PC-9 (cell line): ENCODE measurements around the gene SEMA3B. TPM values are rescaled to one million over a fixed set of nuclear protein-coding genes. Genes with fewer than 3 reads are reported as not detected.
A peak's percentile ranks its signal among the peaks of the same experiment; 100 is the strongest.

Experiments used
- BruUV-seq: library from RNA; stranded (reverse); fragments of 400-500 nt; replicated peaks from 2 replicates; lab custom pipeline; 2021; lab: Mats Ljungman, UMichigan
- CTCF ChIA-PET: fragments of 300-600 bp; sonication (Branson Sonifier 250); formaldehyde crosslinking; loops from one replicate; lab custom pipeline; 2022; ENCODE audit warnings: antibody characterized with exemption; lab: Charles Lee
- POLR2A ChIA-PET: fragments of 300-600 bp; sonication (Branson Sonifier 250); formaldehyde crosslinking; loops from one replicate; lab custom pipeline; 2022; ENCODE audit warnings: antibody characterized with exemption; ENCODE audit not compliant: unreplicated experiment; lab: Charles Lee
- DNase-seq, 2 experiments: peaks; one replicate each; pipeline versions ENCODE4 v3.0.0 to v3.0.0-alpha.2; 2015 to 2022; ENCODE audit warnings: mixed read lengths in 1 of 2
- H2AFZ ChIP-seq: fragments of 200-600 bp; sonication (generic); 2 replicates; pipeline ENCODE4 v1.8.1; 2017; ENCODE audit warnings: antibody characterized with exemption
- H3F3A ChIP-seq: fragments of 200-600 bp; sonication (generic); 2 replicates; pipeline ENCODE4 v1.8.1; 2017; ENCODE audit warnings: antibody characterized with exemption, mild to moderate bottlenecking, low read depth; ENCODE audit not compliant: insufficient read depth
- H3K27ac ChIP-seq: fragments of 200-600 bp; sonication (generic); 2 replicates; pipeline ENCODE4 v1.6.1; 2016; ENCODE audit warnings: mixed run types
- H3K27me3 ChIP-seq: fragments of 200-600 bp; sonication (generic); 2 replicates; pipeline ENCODE4 v1.6.1; 2016; ENCODE audit warnings: low read depth, mixed run types; ENCODE audit not compliant: insufficient read depth
- H3K36me3 ChIP-seq: fragments of 200-600 bp; sonication (generic); 2 replicates; pipeline ENCODE4 v1.6.1; 2016; ENCODE audit warnings: low read depth, mixed run types
- H3K4me1 ChIP-seq: fragments of 200-600 bp; sonication (generic); replicated peaks from 2 replicates; pipeline ENCODE4 v1.6.1; 2016; ENCODE audit warnings: mixed run types; ENCODE audit not compliant: insufficient read depth
- H3K4me2 ChIP-seq: fragments of 200-600 bp; sonication (generic); 2 replicates; pipeline ENCODE4 v1.6.1; 2017; ENCODE audit warnings: mixed run types
- H3K4me3 ChIP-seq: fragments of 200-600 bp; sonication (generic); 2 replicates; pipeline ENCODE4 v1.6.1; 2016; ENCODE audit warnings: mixed run types
- H3K79me2 ChIP-seq: fragments of 200-600 bp; sonication (generic); 2 replicates; pipeline ENCODE4 v1.6.1; 2017; ENCODE audit warnings: low read depth, mixed run types
- H3K9me2 ChIP-seq: fragments of 200-600 bp; sonication (generic); 2 replicates; pipeline ENCODE4 v1.8.1; 2017; ENCODE audit warnings: mild to moderate bottlenecking; ENCODE audit not compliant: insufficient read depth
- H3K9me3 ChIP-seq: fragments of 200-600 bp; sonication (generic); 2 replicates; pipeline ENCODE4 v1.8.1; 2016; ENCODE audit warnings: low read depth; ENCODE audit not compliant: insufficient read depth
- H4K20me1 ChIP-seq: fragments of 200-600 bp; sonication (generic); 2 replicates; pipeline ENCODE4 v1.8.1; 2017; ENCODE audit not compliant: insufficient read depth
- EZH2 ChIP-seq: fragments of 200-600 bp; sonication (generic); IDR thresholded peaks from 2 replicates; pipeline ENCODE4 v1.8.0; 2017; ENCODE audit warnings: antibody characterized with exemption, low read depth
- intact Hi-C: fragments of 100-400 bp; cut with micrococcal nuclease; formaldehyde crosslinking; loops from one replicate; pipeline ENCODE4 v1.10.0; 2022; ENCODE audit not compliant: unreplicated experiment
- total RNA-seq: library from RNA; stranded (reverse); gene quantifications from 2 replicates; pipeline ENCODE4 v1.2.3, GENCODE V29; 2021
- TF ChIP-seq, protein P1 (sequence below): fragments of 200-600 bp; sonication (generic); conservative IDR thresholded peaks from 2 replicates; pipeline ENCODE4 v1.6.1; 2017; ENCODE audit warnings: mixed run types, antibody characterized with exemption, mild to moderate bottlenecking, moderate library complexity

Gene SEMA3B
- total RNA-seq, 1 experiment from 2014 or later = 52.4 TPM

DNA sequence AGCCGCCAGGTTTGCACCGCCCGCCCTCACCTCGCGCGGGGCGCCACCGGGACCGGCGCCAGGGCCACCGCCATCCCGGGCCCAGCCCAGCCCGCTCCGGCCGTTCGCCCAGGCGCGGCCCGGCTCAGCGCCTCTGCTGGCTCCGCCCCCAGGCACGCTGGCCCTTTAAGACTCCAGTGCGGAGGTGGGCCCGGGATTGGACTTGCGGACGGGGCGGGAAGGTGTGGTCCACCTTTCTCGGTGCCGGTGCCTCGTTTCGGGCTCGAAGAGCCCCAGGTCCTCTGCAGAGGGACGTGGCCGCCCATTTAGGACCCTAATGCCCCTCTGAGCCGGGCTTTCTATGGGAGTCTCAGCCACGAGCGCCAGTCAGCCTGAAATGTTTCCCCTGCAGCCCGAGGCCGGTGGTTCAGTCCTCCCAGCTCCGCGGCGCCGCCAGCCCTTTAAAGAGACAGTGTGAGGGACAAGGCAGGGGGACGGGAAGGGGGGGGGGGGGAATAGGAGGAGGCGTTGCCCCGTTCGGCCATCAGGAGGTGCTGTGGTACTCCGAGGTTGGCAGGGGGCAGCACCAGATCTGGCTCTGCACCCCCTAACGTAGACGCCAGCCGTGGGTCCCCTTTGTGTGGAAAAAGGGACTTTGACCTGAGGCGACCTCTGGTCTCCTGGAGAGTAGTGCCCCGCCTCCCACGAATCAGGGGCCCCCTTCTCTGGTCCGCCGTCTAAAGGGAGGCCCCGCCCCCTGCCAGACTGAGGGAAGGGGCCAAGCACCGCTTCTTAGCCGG is 52.6 kb downstream of the SEMA3B start:
- H4K20me1 ChIP-seq = peaks cover 7% of the 10 kb centered on the region; the same call in 1 of the 2 replicates
- BruUV-seq = no TSS peak
- no peaks in the 10 kb centered on the region for H3K9me3 ChIP-seq
- DNase-seq = peak; percentile 69 to 89
- peak overlapping the region; percentile 91 for H2AFZ ChIP-seq
- ChIA-PET POLR2A (interaction anchor here (0.7 to 1.0 kb wide), 2 partner anchors 22 to 29 kb away, joined by 5 to 7 read pairs; partner anchors contain the start of genes HYAL3 and NAA80), CTCF (interaction anchor here (0.5 to 1.1 kb wide), 6 partner anchors 18 to 1895 kb away, joined by 3 to 13 read pairs (median 4); partner anchors contain the start of gene HYAL1)
- no peaks in the 10 kb centered on the region for H3K9me2 ChIP-seq
- peaks cover 7% of the 10 kb centered on the region; the same call in 1 of the 2 replicates for H3K36me3 ChIP-seq
- H3K27me3 ChIP-seq = no peaks in the 10 kb centered on the region
- H3K4me3 ChIP-seq = peak overlapping the region; percentile 69
- peak overlapping the region; percentile 83 for H3K27ac ChIP-seq
- peaks cover 28% of the 10 kb centered on the region for H3F3A ChIP-seq
- H3K4me1 ChIP-seq = peaks cover 31% of the 10 kb centered on the region
- TF ChIP-seq EZH2 = no peak
- TF ChIP-seq, protein P1, sequence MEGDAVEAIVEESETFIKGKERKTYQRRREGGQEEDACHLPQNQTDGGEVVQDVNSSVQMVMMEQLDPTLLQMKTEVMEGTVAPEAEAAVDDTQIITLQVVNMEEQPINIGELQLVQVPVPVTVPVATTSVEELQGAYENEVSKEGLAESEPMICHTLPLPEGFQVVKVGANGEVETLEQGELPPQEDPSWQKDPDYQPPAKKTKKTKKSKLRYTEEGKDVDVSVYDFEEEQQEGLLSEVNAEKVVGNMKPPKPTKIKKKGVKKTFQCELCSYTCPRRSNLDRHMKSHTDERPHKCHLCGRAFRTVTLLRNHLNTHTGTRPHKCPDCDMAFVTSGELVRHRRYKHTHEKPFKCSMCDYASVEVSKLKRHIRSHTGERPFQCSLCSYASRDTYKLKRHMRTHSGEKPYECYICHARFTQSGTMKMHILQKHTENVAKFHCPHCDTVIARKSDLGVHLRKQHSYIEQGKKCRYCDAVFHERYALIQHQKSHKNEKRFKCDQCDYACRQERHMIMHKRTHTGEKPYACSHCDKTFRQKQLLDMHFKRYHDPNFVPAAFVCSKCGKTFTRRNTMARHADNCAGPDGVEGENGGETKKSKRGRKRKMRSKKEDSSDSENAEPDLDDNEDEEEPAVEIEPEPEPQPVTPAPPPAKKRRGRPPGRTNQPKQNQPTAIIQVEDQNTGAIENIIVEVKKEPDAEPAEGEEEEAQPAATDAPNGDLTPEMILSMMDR = peak; percentile 62
- intact Hi-C loops = loop anchor here (1.0 kb wide), 1 partner anchor 29 kb away; the partner anchor contains the start of gene IFRD2
- peaks cover 27% of the 10 kb centered on the region for H3K79me2 ChIP-seq
- peak overlapping the region; percentile 91 for H3K4me2 ChIP-seq

- Histone ChIP-seq H3K79me2 (peaks cover 33% of the 10 kb centered on the region), H4K20me1 (peaks cover 7% of the 10 kb centered on the region; the same call in 1 of the 2 replicates), H3K4me1 (peaks cover 29% of the 10 kb centered on the region), H3F3A (peaks cover 25% of the 10 kb centered on the region), H3K9me3 (no peaks in the 10 kb centered on the region), H3K4me3 (no peak overlapping the region), H3K27ac (no peak overlapping the region), H3K4me2 (peak overlapping the region; percentile 91; the same call in 1 of the 2 replicates), H2AFZ (no peak overlapping the region), H3K9me2 (no peaks in the 10 kb centered on the region), H3K27me3 (no peaks in the 10 kb centered on the region), H3K36me3 (peaks cover 7% of the 10 kb centered on the region; the same call in 1 of the 2 replicates)
- TF ChIP-seq, protein P1 = 0 out of 2 replicates have a peak, but pooled peaks have one; percentile 12
- no peak for TF ChIP-seq EZH2
- ChIA-PET POLR2A (no interaction called here), CTCF (no interaction called here)
- no TSS peak for BruUV-seq
- DNase-seq = no peak
- intact Hi-C loops = no loop called here
Observed at GRCh38 chr3:50322115-50322385, 53.1 kb downstream of the SEMA3B start.

DNA sequence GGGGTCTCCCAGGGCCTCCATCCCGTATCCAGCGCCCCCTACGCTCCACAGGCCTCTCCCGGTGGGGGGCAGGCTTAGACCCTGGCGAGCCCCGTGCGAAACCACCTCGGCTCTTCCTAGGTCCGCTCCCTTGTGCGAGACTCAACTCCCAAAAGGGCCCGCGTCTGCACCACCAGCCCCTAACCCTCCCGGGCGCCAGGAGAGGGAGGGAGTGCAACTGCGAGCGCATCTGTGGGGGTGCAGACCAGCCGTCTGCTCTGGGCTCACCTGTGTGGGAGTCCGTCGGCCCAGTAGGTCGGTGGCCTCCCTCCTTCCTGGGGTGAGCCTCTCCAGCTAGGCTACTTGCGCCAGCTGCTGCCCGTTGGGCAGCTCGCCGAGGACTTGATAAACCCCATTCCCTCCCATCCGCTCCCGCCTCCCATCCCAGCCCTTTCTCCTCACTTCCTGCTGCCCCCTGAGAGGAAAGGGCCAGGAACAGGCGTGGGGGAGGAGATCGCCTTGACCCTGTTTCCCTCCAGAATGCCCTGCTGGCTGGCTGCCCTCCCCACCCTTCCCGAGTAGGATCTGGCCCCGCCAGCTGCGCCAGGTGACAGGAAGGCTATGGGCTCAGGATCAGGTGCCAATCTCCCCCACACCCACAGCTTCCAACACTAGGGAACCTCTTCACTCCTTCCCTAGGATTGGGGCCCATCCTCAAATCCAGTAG is 53.6 kb downstream of the SEMA3B start, which contains the start of gene HYAL2:
Gene HYAL2, minus strand, starts transcription at position 360 of the 706 bp plus-strand sequence. CDS start 2,256 bp downstream, outside the sequence.
- POLR2A ChIA-PET = no interaction called here
- intact Hi-C loops = no loop called here

More for the DNA sequence above, 53.6 kb downstream of the SEMA3B start, which contains the start of gene HYAL2:
- CTCF ChIA-PET = interaction anchor here (1.1 kb wide), 1 partner anchor 50 kb away, joined by 7 read pairs; no protein-coding TSS in a partner anchor
- no peak for TF ChIP-seq EZH2
- TF ChIP-seq, protein P1 = no peak
- Histone ChIP-seq H3F3A (peaks cover 20% of the 10 kb centered on the region), H3K4me3 (peak within 1 kb of the TSS; percentile 69), H3K36me3 (peaks cover 7% of the 10 kb centered on the region; the same call in 1 of the 2 replicates), H4K20me1 (peaks cover 4% of the 10 kb centered on the region; the same call in 1 of the 2 replicates), H3K9me2 (no peaks in the 10 kb centered on the region), H3K27ac (peak within 1 kb of the TSS; percentile 83), H2AFZ (peak within 1 kb of the TSS; percentile 91), H3K27me3 (no peaks in the 10 kb centered on the region), H3K79me2 (peaks cover 37% of the 10 kb centered on the region), H3K4me1 (peaks cover 24% of the 10 kb centered on the region), H3K9me3 (no peaks in the 10 kb centered on the region), H3K4me2 (peak within 1 kb of the TSS; percentile 91)
- BruUV-seq = no TSS peak
- no peak for DNase-seq
